HG02759 (cell line): Measurements from ENCODE around the gene STRA8.
A peak's percentile ranks its signal among the peaks of the same experiment; 100 is the strongest.
"Not testable (repeated sequence)": the region's sequence is repeated elsewhere in the genome, so short reads cannot be mapped to it uniquely, and the experiment has no call there.

Experiments used
- ATAC-seq: cut with Tn5 transposase; IDR thresholded peaks from one replicate; pipeline ENCODE4 v1.9.1; 2021; ENCODE audit warnings: mild to moderate bottlenecking, moderate library complexity; ENCODE audit not compliant: unreplicated experiment

STRA8 gene

DNA sequence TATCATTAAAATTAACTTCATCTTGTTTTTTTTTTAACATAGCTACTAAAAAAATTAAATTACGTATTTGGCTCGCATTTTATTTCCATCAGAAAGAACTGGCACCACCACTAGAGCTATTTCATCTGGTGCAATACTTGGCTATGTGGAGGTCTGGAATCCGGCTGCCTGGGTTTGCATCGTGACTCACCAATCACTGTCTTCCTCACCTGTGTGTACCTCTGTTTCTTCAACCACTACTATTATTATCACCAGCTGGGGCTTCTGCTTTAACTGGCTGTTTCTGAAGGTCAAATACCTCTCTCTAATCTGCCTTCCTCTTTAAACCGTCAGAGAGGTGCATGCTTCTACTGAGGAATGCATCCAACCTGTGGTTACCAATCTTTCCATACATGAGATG is 28.8 kb upstream of the STRA8 start:
- no peak for ATAC-seq

GRCh38 chr7:135205850-135206249 is 27.8 kb upstream of the STRA8 start:
- ATAC-seq = no peak

- peak; percentile 26 for ATAC-seq
These were observed 26.7 kb upstream of the STRA8 start for GRCh38 chr7:135206941-135207391.

GRCh38 chr7:135207406-135208101 is 26.1 kb upstream of the STRA8 start:
- ATAC-seq = no peak

DNA sequence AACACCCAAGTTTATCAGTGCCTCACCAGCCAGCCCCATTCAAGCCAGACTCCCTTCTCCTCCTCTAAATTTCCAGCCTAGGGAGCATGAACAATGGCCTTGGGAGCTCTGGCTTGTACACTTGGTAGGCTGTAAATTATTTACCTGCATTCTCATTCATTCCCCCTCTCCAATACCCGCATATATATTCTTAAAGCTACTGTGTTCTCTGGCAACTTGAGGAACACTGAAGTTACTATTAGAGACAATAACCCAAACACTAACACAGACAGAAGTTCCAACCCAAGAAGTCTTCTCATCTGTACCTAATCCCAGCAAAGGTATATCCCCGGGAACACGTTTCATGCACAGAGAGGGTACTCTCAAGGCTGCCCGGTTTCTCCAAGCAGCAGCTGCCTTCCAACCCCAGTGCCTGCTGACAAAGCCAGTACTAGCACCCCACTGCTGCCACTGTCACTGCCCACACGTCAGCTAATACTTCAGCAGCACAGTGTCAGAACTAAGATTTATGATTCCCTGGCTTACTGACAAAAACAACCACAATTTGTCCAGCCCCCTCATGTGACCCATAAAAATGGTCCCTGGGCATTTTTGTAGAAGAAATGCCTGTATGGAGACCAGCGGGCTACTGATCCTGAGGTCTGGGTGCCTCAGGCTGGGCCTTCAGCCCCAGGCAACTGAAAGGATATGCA is 25.4 kb upstream of the STRA8 start:
- ATAC-seq = no peak

DNA sequence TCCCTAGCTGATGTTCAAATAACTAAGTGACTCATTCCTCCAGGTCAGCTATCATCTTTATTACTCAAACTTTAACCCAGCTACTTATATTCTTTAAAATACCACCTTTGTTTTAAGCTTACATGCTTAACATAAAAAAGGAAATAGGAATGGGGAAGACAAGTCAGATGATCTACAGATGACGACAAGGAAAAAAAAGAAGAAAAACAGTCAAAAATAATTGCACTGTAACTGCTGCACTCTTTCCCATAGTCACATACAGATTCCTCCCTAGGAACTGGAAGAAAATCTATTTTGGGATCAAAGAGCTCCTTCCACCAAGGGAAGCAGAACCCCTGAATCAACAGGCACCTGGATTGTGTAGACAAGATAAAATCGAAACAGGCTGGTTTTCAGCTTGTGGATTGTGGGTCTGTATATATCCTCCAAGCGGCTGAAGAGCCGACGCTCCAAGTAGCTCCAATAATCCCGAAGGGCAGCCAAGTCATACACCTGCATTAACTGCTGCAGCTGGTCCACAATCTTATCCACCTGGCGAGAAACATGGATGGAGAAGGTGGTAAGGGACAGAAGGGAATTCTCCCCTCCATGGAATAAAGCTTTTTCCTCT is 24.3 kb upstream of the STRA8 start:
- ATAC-seq = no peak

DNA sequence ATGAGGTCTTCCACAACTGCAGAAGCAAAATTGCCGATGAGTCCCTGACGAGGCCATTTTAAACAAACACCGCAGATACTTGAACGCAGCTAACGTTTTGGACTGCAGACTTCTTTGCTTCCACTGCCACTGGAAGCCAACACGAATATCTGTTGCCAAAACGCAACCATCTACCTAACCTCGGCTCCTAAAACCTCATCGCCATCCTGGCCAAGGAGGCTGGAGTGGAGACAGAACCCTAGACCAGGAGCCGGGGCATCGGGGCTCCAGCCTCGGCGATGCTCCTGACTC is 22.8 kb upstream of the STRA8 start:
- no peak for ATAC-seq

DNA sequence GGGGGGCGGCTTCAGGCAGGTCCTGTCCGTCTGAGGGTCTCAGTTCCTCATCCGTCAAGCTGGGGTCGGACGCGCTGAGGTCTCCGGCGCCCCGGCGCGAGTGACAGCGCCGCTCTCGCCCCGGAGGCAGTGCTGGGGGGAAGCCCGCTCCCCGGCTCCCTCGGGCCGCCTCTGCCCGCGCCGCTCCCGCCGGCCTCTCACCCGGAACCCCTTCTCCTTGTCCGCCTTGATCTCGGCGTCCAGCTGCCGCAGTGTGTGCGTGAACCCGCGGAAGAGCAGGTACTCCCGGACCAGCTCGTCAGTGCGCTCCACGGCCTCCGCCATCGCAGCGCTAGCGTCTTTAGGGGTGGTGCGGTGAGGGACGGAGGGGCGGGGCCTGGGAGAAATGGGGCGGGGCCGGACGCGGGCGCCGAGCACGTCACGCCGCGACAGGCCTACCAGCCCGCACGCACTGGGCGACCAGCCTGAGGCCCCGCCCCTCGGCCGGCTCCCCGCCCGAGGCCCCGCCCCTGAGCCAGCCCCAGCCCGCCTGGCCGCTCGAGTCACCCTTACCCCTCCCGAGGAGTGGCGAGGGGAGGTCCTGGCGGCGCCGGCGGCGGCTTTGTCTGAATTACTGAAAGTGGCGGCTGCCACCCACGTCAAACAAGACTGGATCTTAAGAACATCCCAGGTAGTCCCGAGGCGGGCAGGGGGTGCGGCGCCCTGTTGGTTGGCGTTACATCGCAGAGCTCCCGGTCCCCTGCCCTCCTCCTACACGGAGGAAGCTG is 22.3 kb upstream of the STRA8 start, which contains the start of gene WDR91:
Gene WDR91, minus strand, starts transcription at position 348 of the 767 bp plus-strand sequence. Its CDS starts 24 bp downstream, at position 324.
- ATAC-seq = peak; percentile 86

DNA sequence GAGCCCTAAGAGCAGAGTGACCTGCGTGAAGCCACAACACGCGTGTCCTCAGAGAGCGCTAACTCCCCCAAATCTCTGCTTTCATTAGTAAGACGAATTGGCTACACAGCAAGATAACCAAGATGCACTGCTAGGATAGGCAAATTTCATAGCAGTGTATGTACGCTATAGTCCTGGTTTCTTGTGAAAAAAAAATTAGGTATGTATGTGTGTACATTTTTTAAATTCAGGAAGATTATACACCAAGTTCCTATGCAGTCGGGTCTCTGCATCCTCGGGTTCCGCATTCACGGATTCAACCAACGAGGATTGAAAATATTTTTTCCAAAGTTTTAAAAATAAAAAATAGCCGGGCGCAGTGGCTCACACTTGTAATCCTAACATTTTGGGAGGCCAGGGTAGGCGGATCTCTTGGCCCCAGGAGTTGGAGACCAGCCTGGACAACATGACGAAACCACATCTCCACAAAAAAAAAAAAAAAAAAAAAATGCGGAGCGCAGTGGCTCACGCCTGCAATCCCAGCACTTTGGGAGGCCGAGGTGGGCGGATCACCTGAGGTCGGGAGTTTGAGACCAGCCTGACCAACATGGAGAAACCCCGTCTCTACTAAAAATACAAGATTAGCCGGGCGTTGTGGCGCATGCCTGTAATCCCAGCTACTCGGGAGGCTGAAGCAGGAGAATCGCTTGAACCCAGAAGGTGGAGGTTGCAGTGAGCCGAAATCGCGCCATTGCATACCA is 21.5 kb upstream of the STRA8 start:
- not testable (repeated sequence) for ATAC-seq

- ATAC-seq = no peak
These were observed 19.8 kb upstream of the STRA8 start for GRCh38 chr7:135213831-135214230.

DNA sequence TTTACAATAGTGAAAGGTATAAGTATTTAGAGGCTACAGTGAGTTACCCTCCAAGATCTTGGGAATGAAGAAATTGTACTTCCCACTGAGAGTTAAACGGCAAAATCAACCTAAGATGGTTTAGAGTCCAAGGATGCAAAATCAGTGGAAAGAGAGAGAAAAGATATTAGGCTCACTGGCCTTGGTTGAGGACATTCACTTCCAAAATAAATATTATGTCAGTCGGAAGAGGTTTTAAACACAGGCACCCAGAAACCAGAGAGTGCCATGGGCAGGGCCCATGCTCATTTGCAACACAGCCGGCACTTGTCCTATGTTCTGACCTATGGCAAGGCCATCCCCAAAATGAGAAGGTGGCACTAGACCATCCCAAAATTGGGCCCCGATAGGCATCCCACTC is 18.5 kb upstream of the STRA8 start:
- no peak for ATAC-seq

DNA sequence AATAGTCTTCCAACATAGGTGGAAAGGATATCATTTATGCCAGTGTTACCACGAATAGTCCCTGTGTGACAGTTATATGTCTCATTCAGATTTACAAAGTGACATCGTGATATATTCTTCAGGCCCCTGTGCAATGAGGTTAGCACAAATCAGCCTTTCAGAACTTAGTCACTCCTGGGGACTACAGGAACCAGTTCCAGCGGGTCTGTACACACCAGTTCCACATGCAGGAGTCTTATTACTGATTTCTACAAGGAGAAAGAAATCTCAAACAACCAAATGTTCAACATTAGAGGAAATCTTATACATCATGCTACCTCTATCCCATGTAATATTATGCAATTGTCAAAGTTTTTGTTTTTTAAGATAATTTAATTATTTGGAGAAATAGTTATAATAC is 17.9 kb upstream of the STRA8 start:
- no peak for ATAC-seq

DNA sequence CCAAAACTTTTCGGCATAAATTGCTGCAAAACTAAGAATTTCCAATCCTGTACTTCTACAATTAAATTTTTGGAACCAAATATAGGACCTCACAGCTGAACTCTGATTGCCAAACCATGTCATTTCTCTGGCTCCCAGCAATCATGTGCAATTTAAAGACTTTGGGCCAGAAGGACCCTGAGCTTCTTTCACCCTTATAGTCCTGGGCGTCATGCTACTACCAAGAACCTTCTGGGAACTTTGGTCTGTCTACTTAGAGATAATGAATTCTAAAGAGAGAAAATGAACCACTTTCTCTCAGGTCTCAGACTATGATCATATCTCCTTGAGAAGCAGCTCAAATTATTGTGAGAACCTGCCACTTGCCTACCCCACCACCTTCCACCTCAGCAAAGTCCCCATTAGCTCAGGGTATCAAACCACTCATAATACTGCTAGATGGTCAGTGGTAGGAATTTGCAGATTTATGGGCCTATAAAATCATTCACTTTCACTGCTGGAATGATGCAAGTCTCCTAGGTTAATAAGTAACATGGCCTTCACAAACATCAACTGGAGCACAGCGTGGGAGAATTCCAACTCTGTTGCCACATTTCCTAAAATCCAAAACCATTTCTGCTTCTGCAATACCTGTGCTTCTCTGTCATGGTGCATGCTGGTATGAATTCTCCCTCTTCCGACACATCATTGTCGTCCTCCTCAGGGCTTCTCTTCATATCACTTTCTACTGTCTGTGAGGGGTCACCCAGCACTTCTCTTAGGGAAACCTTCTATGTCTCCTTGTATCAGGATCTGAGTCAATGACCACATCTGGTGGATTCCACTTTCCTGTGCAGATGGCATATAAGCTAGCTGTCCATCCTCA is 15.8 kb upstream of the STRA8 start:
- ATAC-seq = no peak

DNA sequence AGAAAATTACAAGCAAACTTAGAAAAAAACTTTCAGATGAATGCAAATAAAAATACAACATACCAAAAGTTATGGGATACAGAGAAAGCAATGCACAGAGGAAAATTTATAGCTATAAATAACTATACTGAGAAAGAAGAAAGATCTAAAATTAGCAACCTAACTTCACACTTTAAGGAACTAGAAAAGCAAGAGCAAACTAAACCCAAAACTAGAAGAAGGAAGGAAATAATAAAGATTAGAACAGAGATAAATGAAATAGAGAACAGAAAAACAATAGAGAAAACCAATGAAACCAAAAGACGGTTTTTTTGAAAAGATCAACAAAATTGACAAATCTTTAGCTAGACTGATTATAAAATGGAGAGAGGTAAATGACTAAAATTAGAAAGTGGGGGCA is 9.6 kb upstream of the STRA8 start:
- ATAC-seq = no peak

GRCh38 chr7:135231686-135232085 is 2.0 kb upstream of the STRA8 start:
- ATAC-seq = no peak

DNA sequence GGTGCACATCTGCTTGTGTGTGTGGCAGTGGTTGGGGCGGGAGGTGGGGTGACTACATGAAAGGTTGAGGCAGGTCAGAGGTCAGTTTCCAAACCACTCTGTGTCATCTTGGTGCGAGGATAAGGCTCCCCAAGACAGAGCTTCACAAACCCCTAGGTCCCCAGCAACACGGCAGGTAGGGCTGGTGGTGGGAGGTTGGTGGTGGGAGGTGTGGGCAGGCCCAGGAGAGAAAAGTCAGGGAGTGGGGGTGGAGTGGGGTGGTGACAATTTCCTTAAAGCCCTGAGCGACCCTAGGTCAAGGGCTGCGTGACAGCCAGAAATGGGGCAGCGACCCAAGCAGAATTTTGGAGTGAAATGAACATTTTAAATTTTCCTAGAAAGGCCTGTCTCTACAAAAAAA is 1.6 kb upstream of the STRA8 start:
- no peak for ATAC-seq

DNA sequence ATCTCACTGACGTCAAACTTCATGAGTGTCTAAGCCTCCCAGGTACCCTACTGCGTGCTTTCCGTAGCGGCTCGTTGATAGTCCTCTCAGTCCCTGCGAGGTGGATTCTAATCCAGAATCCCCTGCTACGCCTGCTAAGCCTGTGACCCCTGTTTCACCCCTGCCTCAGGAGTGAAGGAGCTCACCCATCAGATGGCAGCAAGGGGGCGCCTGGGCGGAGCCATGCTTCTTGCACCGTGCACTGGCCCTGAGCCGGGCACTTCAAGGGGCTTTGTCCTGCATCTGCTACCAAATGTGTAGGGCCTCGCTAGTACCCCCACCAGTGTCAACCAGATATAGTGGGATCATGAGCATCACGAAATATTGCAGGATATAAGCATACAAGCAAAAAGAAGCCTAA is 918 bp upstream of the STRA8 start:
- ATAC-seq = no peak

GRCh38 chr7:135234095-135234494 is 457 bp downstream of the STRA8 start:
- ATAC-seq = not testable (repeated sequence)

GRCh38 chr7:135234727-135235126 is 1.1 kb downstream of the STRA8 start:
- ATAC-seq = no peak

DNA sequence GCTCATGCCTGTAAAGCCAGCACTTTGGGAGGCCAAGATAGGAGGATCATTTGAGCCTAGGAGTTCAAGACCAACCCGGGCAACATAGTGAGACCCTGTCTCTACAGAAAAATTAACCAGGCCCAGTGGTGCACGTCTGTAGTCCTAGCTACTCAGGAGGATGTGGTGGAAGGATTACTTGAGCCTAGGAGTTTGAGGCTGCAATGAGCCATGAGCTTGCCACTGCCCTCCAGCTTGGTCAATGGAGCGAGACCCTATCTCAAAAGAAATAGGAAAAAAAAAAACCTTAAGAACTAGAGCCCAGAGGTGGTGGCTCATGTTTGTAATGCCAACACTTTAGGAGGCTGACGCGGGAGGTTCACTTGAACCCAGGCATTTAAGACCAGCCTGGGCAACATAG is 2.2 kb downstream of the STRA8 start:
- no peak for ATAC-seq
